ENCODE data around the gene C8B.

The C8B gene

GRCh38 chr1:56965916-56966697 lies at the start of gene C8B:
Gene C8B, minus strand, starts transcription at chr1:56966015. Its CDS starts 67 bp downstream, at chr1:56965948.
- DNase-seq (ENCODE audit: low read depth in 2 of 2) = no peak

GRCh38 chr1:57015071-57015470 lies 49.3 kb upstream of the C8B start:
- no peak for DNase-seq (ENCODE audit: low read depth in 2 of 2)

GRCh38 chr1:57013522-57013921 lies 47.7 kb upstream of the C8B start:
- no peak for DNase-seq (ENCODE audit: low read depth in 2 of 2)

- no peak for DNase-seq (ENCODE audit: low read depth in 2 of 2)
Observed at GRCh38 chr1:57012315-57012714, 46.5 kb upstream of the C8B start.

- no peak for DNase-seq (ENCODE audit: low read depth in 2 of 2)
Observed at GRCh38 chr1:57010511-57010910, 44.7 kb upstream of the C8B start.

- DNase-seq (ENCODE audit: low read depth in 2 of 2) = no peak
Observed at GRCh38 chr1:57007948-57008347, 42.1 kb upstream of the C8B start.

- no peak for DNase-seq (ENCODE audit: low read depth in 2 of 2)
Observed at GRCh38 chr1:57007472-57007871, 41.7 kb upstream of the C8B start.

GRCh38 chr1:57003398-57004139 lies 37.8 kb upstream of the C8B start:
- no peak for DNase-seq (ENCODE audit: low read depth in 2 of 2)

GRCh38 chr1:56995414-56996100 lies 29.7 kb upstream of the C8B start:
- DNase-seq (ENCODE audit: low read depth in 2 of 2) = no peak

- DNase-seq (ENCODE audit: low read depth in 2 of 2) = no peak
Observed at GRCh38 chr1:56993475-56993874, 27.7 kb upstream of the C8B start.

GRCh38 chr1:56992318-56993125 lies 26.7 kb upstream of the C8B start:
- no peak for DNase-seq (ENCODE audit: low read depth in 2 of 2)

GRCh38 chr1:56991576-56991975 lies 25.8 kb upstream of the C8B start:
- no peak for DNase-seq (ENCODE audit: low read depth in 2 of 2)

- no peak for DNase-seq (ENCODE audit: low read depth in 2 of 2)
Observed at GRCh38 chr1:56986397-56986796, 20.6 kb upstream of the C8B start.

GRCh38 chr1:56985857-56986256 lies 20.0 kb upstream of the C8B start:
- DNase-seq (ENCODE audit: low read depth in 2 of 2) = no peak

GRCh38 chr1:56983484-56983883 lies 17.7 kb upstream of the C8B start:
- no peak for DNase-seq (ENCODE audit: low read depth in 2 of 2)

- DNase-seq (ENCODE audit: low read depth in 2 of 2) = no peak
Observed at GRCh38 chr1:56979986-56980755, 14.4 kb upstream of the C8B start.

- no peak for DNase-seq (ENCODE audit: low read depth in 2 of 2)
Observed at GRCh38 chr1:56978819-56979218, 13.0 kb upstream of the C8B start.

GRCh38 chr1:56977910-56978309 lies 12.1 kb upstream of the C8B start:
- DNase-seq (ENCODE audit: low read depth in 2 of 2) = no peak

- DNase-seq (ENCODE audit: low read depth in 2 of 2) = no peak
Observed at GRCh38 chr1:56975446-56975845, 9.6 kb upstream of the C8B start.

GRCh38 chr1:56973923-56974742 lies 8.3 kb upstream of the C8B start:
- DNase-seq (ENCODE audit: low read depth in 2 of 2) = no peak
